Measurements from ENCODE around the gene NDOR1.

The NDOR1 gene

DNA sequence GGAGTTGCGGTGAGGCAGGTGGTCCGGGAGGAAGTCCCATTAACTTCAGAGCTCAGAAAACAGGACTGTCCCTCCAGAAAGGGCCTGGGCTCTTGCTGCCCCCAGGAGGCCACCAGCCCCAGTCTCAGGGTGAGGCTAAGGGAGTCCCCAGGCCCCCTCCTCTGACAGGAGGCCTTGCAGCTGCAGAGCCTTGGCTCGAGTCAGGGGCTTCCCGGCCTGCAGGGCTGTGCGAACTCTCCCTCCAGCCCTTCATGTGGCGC is 42.3 kb downstream of the NDOR1 start:
- H3K27ac ChIP-seq, result no peak overlapping the region
- TF ChIP-seq CTCF (IDR thresholded peaks at IDR 0.05), result no peak
- no peaks in the 10 kb centered on the region for H3K79me2 ChIP-seq
- H3K4me1 ChIP-seq, result no peaks in the 10 kb centered on the region
- H3K4me2 ChIP-seq (ENCODE audit: low read length), result no peak overlapping the region
- no peaks in the 10 kb centered on the region for H3K36me3 ChIP-seq (ENCODE audit: control insufficient read depth, insufficient read depth, low read length)
- no peak overlapping the region for H3K4me3 ChIP-seq (ENCODE audit: low read depth, low read length)
- H3K9ac ChIP-seq, result no peak overlapping the region
- H3K9me3 ChIP-seq (ENCODE audit: control insufficient read depth, low read length), result no peaks in the 10 kb centered on the region
- no peak overlapping the region for H2AFZ ChIP-seq
- H3K27me3 ChIP-seq (ENCODE audit: control insufficient read depth, insufficient read depth, low read length), result no peaks in the 10 kb centered on the region

DNA sequence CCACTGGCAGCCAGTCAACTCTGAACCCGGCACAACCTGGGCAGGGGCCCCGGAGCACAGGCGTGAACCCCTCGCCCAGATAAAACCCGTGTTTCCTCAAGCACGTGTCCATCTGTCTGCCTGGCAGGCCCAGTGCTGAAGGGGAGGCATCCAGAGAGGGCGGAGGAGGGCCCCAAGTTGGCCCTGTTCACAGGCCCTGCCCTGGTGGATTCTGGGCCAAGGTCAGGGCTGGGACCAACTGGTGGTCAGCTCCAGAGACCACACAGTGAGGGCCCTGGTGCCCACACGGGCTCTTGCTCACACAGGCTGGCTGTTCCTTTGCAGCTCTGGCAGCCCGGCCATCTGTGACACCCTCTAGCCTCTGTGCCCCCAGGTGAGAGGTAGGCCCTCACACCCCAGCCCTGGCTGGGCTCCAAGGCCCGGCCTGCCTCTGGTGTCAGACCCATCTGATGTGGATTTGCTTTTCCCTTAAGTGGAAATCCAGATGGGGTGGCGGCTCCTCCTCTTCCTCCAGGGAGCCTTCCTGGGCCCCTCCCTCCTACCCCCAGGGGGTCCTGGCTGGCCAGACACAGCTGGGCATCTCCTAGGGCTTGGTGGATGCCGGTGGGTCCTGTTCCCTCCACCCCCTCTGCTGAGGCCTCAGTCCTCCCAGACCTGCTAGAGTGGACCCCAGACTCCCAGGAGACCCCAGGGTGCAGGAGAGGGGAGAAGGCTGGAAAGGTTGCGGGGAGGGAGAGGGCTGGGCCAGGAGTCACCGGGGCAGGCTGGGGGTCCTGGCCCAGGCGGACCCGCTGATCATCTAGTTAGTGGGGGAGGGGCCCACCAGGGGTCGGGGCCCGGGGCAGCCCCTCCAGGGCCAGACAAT is 45.1 kb downstream of the NDOR1 start:
- no peaks in the 10 kb centered on the region for H3K27me3 ChIP-seq (ENCODE audit: control insufficient read depth, insufficient read depth, low read length)
- H3K9ac ChIP-seq, result no peak overlapping the region
- H2AFZ ChIP-seq, result no peak overlapping the region
- no peak overlapping the region for H3K27ac ChIP-seq
- no peaks in the 10 kb centered on the region for H3K9me3 ChIP-seq (ENCODE audit: control insufficient read depth, low read length)
- no peak overlapping the region for H3K4me2 ChIP-seq (ENCODE audit: low read length)
- no peaks in the 10 kb centered on the region for H3K36me3 ChIP-seq (ENCODE audit: control insufficient read depth, insufficient read depth, low read length)
- H3K4me3 ChIP-seq (ENCODE audit: low read depth, low read length), result no peak overlapping the region
- no peaks in the 10 kb centered on the region for H3K79me2 ChIP-seq
- no peaks in the 10 kb centered on the region for H3K4me1 ChIP-seq
- no peak for TF ChIP-seq CTCF (IDR thresholded peaks at IDR 0.05)

DNA sequence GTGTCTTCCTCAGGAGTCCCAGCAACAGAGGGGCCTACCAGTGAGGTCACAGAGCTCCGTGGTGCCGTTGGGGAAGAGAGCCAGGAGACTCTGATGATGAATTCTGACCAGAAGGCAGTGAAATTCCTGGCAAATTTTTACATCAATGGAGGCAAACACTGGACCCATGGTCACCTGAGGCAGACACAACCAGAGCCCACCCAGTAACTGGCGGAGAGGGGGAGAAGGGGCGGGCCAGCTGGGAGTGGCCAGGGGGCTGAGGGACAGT is 45.6 kb downstream of the NDOR1 start, which contains the start of gene STPG3:
TSS of gene STPG3 (plus strand) at position 93 of the 268 bp plus-strand sequence. CDS start at position 94, 1 bp downstream.
- no peak within 1 kb of the TSS for H3K4me3 ChIP-seq (ENCODE audit: low read depth, low read length)
- H3K9me3 ChIP-seq (ENCODE audit: control insufficient read depth, low read length), result no peaks in the 10 kb centered on the region
- no peaks in the 10 kb centered on the region for H3K79me2 ChIP-seq
- no peaks in the 10 kb centered on the region for H3K36me3 ChIP-seq (ENCODE audit: control insufficient read depth, insufficient read depth, low read length)
- H3K27me3 ChIP-seq (ENCODE audit: control insufficient read depth, insufficient read depth, low read length), result no peaks in the 10 kb centered on the region
- no peaks in the 10 kb centered on the region for H3K4me1 ChIP-seq
- H2AFZ ChIP-seq, result no peak within 1 kb of the TSS
- H3K27ac ChIP-seq, result no peak within 1 kb of the TSS
- TF ChIP-seq CTCF (IDR thresholded peaks at IDR 0.05), result no peak
- H3K9ac ChIP-seq, result no peak within 1 kb of the TSS
- H3K4me2 ChIP-seq (ENCODE audit: low read length), result no peak within 1 kb of the TSS

GRCh38 chr9:137251490-137252268 is 46.2 kb downstream of the NDOR1 start:
- Histone ChIP-seq H3K27me3 (ENCODE audit: control insufficient read depth, insufficient read depth, low read length) (no peaks in the 10 kb centered on the region), H3K9ac (no peak overlapping the region), H2AFZ (no peak overlapping the region), H3K4me1 (peaks cover 3% of the 10 kb centered on the region), H3K79me2 (no peaks in the 10 kb centered on the region), H3K27ac (no peak overlapping the region), H3K36me3 (ENCODE audit: control insufficient read depth, insufficient read depth, low read length) (no peaks in the 10 kb centered on the region), H3K4me2 (ENCODE audit: low read length) (no peak overlapping the region), H3K9me3 (ENCODE audit: control insufficient read depth, low read length) (no peaks in the 10 kb centered on the region), H3K4me3 (ENCODE audit: low read depth, low read length) (no peak overlapping the region)
- no peak for TF ChIP-seq CTCF (IDR thresholded peaks at IDR 0.05)
